Tibial nerve (tissue), 4 donors: ENCODE data around the gene EXOC6B.

Experiments used
- CTCF ChIP-seq, 5 experiments: fragments of 200-600 bp in 3 of 5; fragments of 450-650 bp in 2 of 5; sonication (generic) in 3 of 5; IDR thresholded peaks; one replicate each; pipeline ENCODE4 v1.5.1; 2016 to 2019; ENCODE audit warnings: antibody characterized with exemption in 5 of 5, mild to moderate bottlenecking in 3 of 5, moderate library complexity in 2 of 5
- EP300 ChIP-seq, 2 donors: sonication (generic); formaldehyde crosslinking; IDR thresholded peaks; one replicate each; pipeline ENCODE4 v1.6.1; 2017; ENCODE audit warnings: antibody characterized with exemption in 2 of 2, mild to moderate bottlenecking in 1 of 2
- POLR2A ChIP-seq, 2 donors: fragments of 450-650 bp; IDR thresholded peaks; one replicate each; pipeline ENCODE4 v1.6.1; 2017; ENCODE audit warnings: antibody characterized with exemption in 2 of 2, mild to moderate bottlenecking in 2 of 2, moderate library complexity in 2 of 2

GRCh38 chr2:72871060-72871459 lies 45.2 kb upstream of the EXOC6B start:
- TF ChIP-seq CTCF (IDR thresholded peaks at IDR 0.05) (no peak), POLR2A (IDR thresholded peaks at IDR 0.05) (no peak), EP300 (IDR thresholded peaks at IDR 0.05) (no peak)
